ENCODE results near the gene TOR1B. TPM values are rescaled to one million over a fixed set of nuclear protein-coding genes. Genes with fewer than 3 reads are reported as not detected.

TOR1B gene
- total and polyA plus RNA-seq, 2 of the 4 experiments (the other 2 are of a cell fraction) = 15.6 to 21.0 TPM

GRCh38 chr9:129802833-129803675, at the start of gene TOR1B (continued):
- TF ChIP-seq BHLHE40 (IDR thresholded peaks at IDR 0.05; ENCODE audit: low read depth, low read length) (no peak), MAFK (IDR thresholded peaks at IDR 0.05; ENCODE audit: low read depth, low read length) (no peak), ELK1 (IDR thresholded peaks at IDR 0.05; ENCODE audit: borderline replicate concordance, low read depth, low read length) (no peak)

- Histone ChIP-seq H3K14ac (replicated peaks; ENCODE audit: low read depth, low read length) (no peak overlapping the region), H3K56ac (ENCODE audit: extremely low read depth, insufficient read depth, low read length) (no peak overlapping the region), H2BK15ac (ENCODE audit: low read depth, low read length) (no peak overlapping the region; the same call in 2 of the 3 replicates), H3K4me2 (ENCODE audit: low read depth, low read length) (no peak overlapping the region), H3K4me1 (ENCODE audit: control insufficient read depth, insufficient read depth, low read length) (peaks cover 11% of the 10 kb centered on the region), H2BK5ac (ENCODE audit: low read depth, low read length, poor library complexity, severe bottlenecking) (no peak overlapping the region), H2AK9ac (replicated peaks; ENCODE audit: low read depth, low read length, poor library complexity) (no peak overlapping the region), H3K9me1 (ENCODE audit: insufficient read depth, low read length) (no peaks in the 10 kb centered on the region; the same call in 1 of the 2 replicates), H3K23ac (ENCODE audit: low read depth, low read length) (no peak overlapping the region), H4K8ac (ENCODE audit: low read depth in 2 of 2, low read length in 2 of 2) (no peak overlapping the region), H2AK5ac (ENCODE audit: low read depth, low read length) (peak overlapping the region; percentile 43), H3K4me3 (ENCODE audit: insufficient read depth, low read depth, low read length) (no peak overlapping the region), H2BK120ac (ENCODE audit: low read depth, low read length) (no peak overlapping the region), H4K91ac (ENCODE audit: insufficient read depth, low read depth, low read length) (no peak overlapping the region), H3K79me1 (ENCODE audit: low read depth in 1 of 2, low read length in 2 of 2) (peaks cover 0 to 3% of the 10 kb centered on the region in 2 experiments; a peak in 2 of 4 replicates), H3K18ac (ENCODE audit: low read depth, low read length) (no peak overlapping the region), H2AFZ (replicated peaks; ENCODE audit: low read length, poor library complexity) (no peak overlapping the region), H3K9me3 (ENCODE audit: control insufficient read depth, insufficient read depth, low read length) (no peaks in the 10 kb centered on the region), H4K5ac (ENCODE audit: low read depth, low read length) (no peak overlapping the region), H3K9ac (ENCODE audit: low read depth, low read length) (no peak overlapping the region), H3K27me3 (ENCODE audit: control insufficient read depth, insufficient read depth, low read length) (0 out of 2 replicates have a peak, but pooled peaks cover 3% of the 10 kb centered on the region), H2BK20ac (ENCODE audit: low read depth, low read length) (no peak overlapping the region), H3K36me3 (ENCODE audit: control insufficient read depth, insufficient read depth, low read length) (no peaks in the 10 kb centered on the region), H3K4ac (ENCODE audit: low read depth, low read length) (no peak overlapping the region), H4K20me1 (ENCODE audit: insufficient read depth, low read length) (no peaks in the 10 kb centered on the region), H3K27ac (ENCODE audit: insufficient read depth, low read length) (no peak overlapping the region)
- CTCF ChIA-PET = no interaction called here
- DNase-seq = no peak
- ATAC-seq (ENCODE audit: low read depth) = no peak
- intact Hi-C loops (cut with micrococcal nuclease) = no loop called here
- POLR2A ChIA-PET (ENCODE audit: unreplicated experiment) = no interaction called here
- in situ Hi-C loops (cut with MboI; ENCODE audit: low sequenced_read_pairs) = no loop called here
- BruUV-seq (replicated peaks) = no TSS peak
- 78% methylated on average over 1 of the region's 5 CpGs; no CpG with 5 or more reads in 1 of the 2 experiments for WGBS, 2 experiments (ENCODE audit: extremely low coverage in 2 of 2, insufficient read length in 1 of 2)
- dilution Hi-C loops (cut with HindIII; ENCODE audit: low sequenced_read_pairs, unreplicated experiment) = no loop called here
- TF ChIP-seq CEBPB (IDR thresholded peaks at IDR 0.05; ENCODE audit: low read depth, low read length) (no peak), NFE2L2 (IDR thresholded peaks at IDR 0.05; ENCODE audit: low read depth, low read length) (no peak), POLR2A (IDR thresholded peaks at IDR 0.05; ENCODE audit: low read depth, low read length) (no peak), RFX5 (IDR thresholded peaks at IDR 0.05; ENCODE audit: low read depth, low read length) (no peak)
These were observed 47.8 kb upstream of the TOR1B start for GRCh38 chr9:129755151-129755550.

All from IMR-90 (cell line).